ENCODE data around the gene MED17.

Gene MED17

GRCh38 chr11:93843906-93844305, 59.8 kb downstream of the MED17 start:
- no peak for TF ChIP-seq CTCF (IDR thresholded peaks at IDR 0.05; ENCODE audit: poor library complexity, severe bottlenecking)
- ATAC-seq (ENCODE audit: low read depth) (no peak), DNase-seq (ENCODE audit: low spot score) (no peak)
- H3K4me3 ChIP-seq (ENCODE audit: severe bottlenecking), result no peak overlapping the region
- no peaks in the 10 kb centered on the region for H3K4me1 ChIP-seq (ENCODE audit: insufficient read depth, poor library complexity, severe bottlenecking)
- no peaks in the 10 kb centered on the region for H3K27me3 ChIP-seq (ENCODE audit: insufficient read depth, poor library complexity, severe bottlenecking)
- no peaks in the 10 kb centered on the region for H3K9me3 ChIP-seq (ENCODE audit: severe bottlenecking)
- no peaks in the 10 kb centered on the region for H3K36me3 ChIP-seq (ENCODE audit: low read depth)
- H3K27ac ChIP-seq (ENCODE audit: poor library complexity, severe bottlenecking), result no peak overlapping the region

GRCh38 chr11:93844568-93844967, 60.5 kb downstream of the MED17 start:
- Histone ChIP-seq H3K27me3 (ENCODE audit: insufficient read depth, poor library complexity, severe bottlenecking) (no peaks in the 10 kb centered on the region), H3K4me1 (ENCODE audit: insufficient read depth, poor library complexity, severe bottlenecking) (no peaks in the 10 kb centered on the region), H3K36me3 (ENCODE audit: low read depth) (no peaks in the 10 kb centered on the region), H3K27ac (ENCODE audit: poor library complexity, severe bottlenecking) (no peak overlapping the region), H3K4me3 (ENCODE audit: severe bottlenecking) (no peak overlapping the region), H3K9me3 (ENCODE audit: severe bottlenecking) (no peaks in the 10 kb centered on the region)
- no peak for DNase-seq (ENCODE audit: low spot score)
- TF ChIP-seq CTCF (IDR thresholded peaks at IDR 0.05; ENCODE audit: poor library complexity, severe bottlenecking), result no peak
- no peak for ATAC-seq (ENCODE audit: low read depth)

- H3K36me3 ChIP-seq (ENCODE audit: low read depth), result no peaks in the 10 kb centered on the region
- no peak overlapping the region for H3K27ac ChIP-seq (ENCODE audit: poor library complexity, severe bottlenecking)
- no peak overlapping the region for H3K4me3 ChIP-seq (ENCODE audit: severe bottlenecking)
- H3K9me3 ChIP-seq (ENCODE audit: severe bottlenecking), result no peaks in the 10 kb centered on the region
- H3K27me3 ChIP-seq (ENCODE audit: insufficient read depth, poor library complexity, severe bottlenecking), result no peaks in the 10 kb centered on the region
- no peak for TF ChIP-seq CTCF (IDR thresholded peaks at IDR 0.05; ENCODE audit: poor library complexity, severe bottlenecking)
- peak; percentile 28; the same call in 2 of the 3 replicates for ATAC-seq (ENCODE audit: low read depth)
- H3K4me1 ChIP-seq (ENCODE audit: insufficient read depth, poor library complexity, severe bottlenecking), result no peaks in the 10 kb centered on the region
- DNase-seq (ENCODE audit: low spot score), result no peak
Observed at GRCh38 chr11:93845181-93846092, 61.4 kb downstream of the MED17 start.

GRCh38 chr11:93846411-93846810, 62.3 kb downstream of the MED17 start:
- Histone ChIP-seq H3K9me3 (ENCODE audit: severe bottlenecking) (no peaks in the 10 kb centered on the region), H3K36me3 (ENCODE audit: low read depth) (no peaks in the 10 kb centered on the region), H3K4me3 (ENCODE audit: severe bottlenecking) (no peak overlapping the region), H3K27ac (ENCODE audit: poor library complexity, severe bottlenecking) (no peak overlapping the region), H3K4me1 (ENCODE audit: insufficient read depth, poor library complexity, severe bottlenecking) (no peaks in the 10 kb centered on the region), H3K27me3 (ENCODE audit: insufficient read depth, poor library complexity, severe bottlenecking) (no peaks in the 10 kb centered on the region)
- DNase-seq (ENCODE audit: low spot score) (no peak), ATAC-seq (ENCODE audit: low read depth) (no peak)
- no peak for TF ChIP-seq CTCF (IDR thresholded peaks at IDR 0.05; ENCODE audit: poor library complexity, severe bottlenecking)

GRCh38 chr11:93849201-93849600, 65.1 kb downstream of the MED17 start:
- Histone ChIP-seq H3K36me3 (ENCODE audit: low read depth) (no peaks in the 10 kb centered on the region), H3K4me3 (ENCODE audit: severe bottlenecking) (no peak overlapping the region), H3K4me1 (ENCODE audit: insufficient read depth, poor library complexity, severe bottlenecking) (no peaks in the 10 kb centered on the region), H3K9me3 (ENCODE audit: severe bottlenecking) (no peaks in the 10 kb centered on the region), H3K27me3 (ENCODE audit: insufficient read depth, poor library complexity, severe bottlenecking) (no peaks in the 10 kb centered on the region), H3K27ac (ENCODE audit: poor library complexity, severe bottlenecking) (no peak overlapping the region)
- TF ChIP-seq CTCF (IDR thresholded peaks at IDR 0.05; ENCODE audit: poor library complexity, severe bottlenecking), result no peak
- DNase-seq (ENCODE audit: low spot score), result no peak
- ATAC-seq (ENCODE audit: low read depth), result no peak

All from RWPE2 (cell line).